ENCODE measurements around the gene SFTPB.

DNA sequence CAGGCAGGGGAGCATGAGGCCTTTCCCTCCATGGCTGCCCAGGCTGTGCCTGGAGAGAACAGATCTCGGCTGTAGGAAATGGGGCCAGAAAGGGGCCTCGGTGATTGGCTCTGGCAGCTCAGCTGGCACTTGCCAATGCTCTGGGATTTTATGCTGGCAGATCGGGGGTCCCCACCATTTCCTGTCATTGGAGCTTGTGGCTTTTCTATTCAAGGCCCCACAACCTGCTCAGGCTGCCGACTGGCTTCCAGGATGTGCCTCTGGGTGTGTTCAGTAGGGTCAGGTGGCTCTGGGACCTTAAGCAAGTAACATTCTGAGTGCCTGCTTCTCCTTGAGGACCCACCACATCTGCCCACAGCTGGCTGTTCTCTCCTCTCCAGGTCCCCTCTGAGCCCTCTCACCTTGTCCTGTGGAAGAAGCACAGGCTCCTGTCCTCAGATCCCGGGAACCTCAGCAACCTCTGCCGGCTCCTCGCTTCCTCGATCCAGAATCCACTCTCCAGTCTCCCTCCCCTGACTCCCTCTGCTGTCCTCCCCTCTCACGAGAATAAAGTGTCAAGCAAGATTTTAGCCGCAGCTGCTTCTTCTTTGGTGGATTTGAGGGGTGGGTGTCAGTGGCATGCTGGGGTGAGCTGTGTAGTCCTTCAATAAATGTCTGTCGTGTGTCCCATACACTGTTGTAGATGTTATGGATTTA is 30.3 kb upstream of the SFTPB start:
- no peak for TF ChIP-seq ISL1 (CRISPR knock-in tag; IDR thresholded peaks at IDR 0.05)
- TF ChIP-seq PPARA (CRISPR knock-in tag; IDR thresholded peaks at IDR 0.05; ENCODE audit: borderline replicate concordance) = no peak
- no peak for TF ChIP-seq ARNTL (CRISPR knock-in tag; IDR thresholded peaks at IDR 0.05; ENCODE audit: borderline replicate concordance, low read depth)
